Left hindlimb (tissue), 1 donor: ENCODE data around the gene FAM200C.

Experiments
- DNase-seq: peaks from one replicate; pipeline ENCODE4 v3.0.0-alpha.2; 2018

The FAM200C gene

GRCh38 chr5:160366230-160366629, 33.6 kb downstream of the FAM200C start:
- no peak for DNase-seq

DNA sequence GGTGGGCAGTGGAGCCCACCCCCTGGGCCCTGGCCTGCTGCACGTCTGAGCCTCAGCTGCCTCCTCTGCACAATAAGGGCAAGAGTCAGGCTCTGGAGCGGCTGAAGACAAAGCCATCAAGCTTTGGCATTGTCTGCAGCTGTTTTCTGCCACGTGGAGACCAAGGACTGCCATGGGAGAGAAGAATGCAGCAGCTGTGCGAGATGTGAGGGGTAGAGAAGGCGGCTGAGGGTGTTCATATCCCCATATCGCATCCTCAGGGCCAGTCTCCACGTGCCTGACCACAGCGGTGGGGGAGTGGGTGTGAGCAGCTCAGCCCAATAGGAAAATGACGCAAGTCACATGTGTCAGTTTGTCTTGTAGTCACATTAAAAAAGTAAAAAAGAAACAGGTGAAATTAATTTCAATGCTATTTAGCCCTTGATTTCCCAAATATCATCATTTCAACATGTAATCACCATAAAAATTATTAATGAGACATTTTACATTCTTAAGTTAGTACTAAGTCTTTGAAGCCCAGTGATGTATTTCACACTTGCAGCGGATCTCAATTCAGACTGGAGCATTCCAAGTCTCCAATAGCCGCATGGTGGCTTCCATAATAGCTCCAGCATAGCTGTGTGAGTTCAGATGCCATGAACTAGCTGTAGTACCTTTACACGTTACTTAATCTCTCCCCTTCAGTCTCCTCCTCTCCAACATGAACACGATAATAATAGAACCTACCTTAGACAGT, 36.0 kb downstream of the FAM200C start:
- peak; percentile 68 for DNase-seq

- DNase-seq = peak; percentile 70
These were observed 36.6 kb downstream of the FAM200C start for GRCh38 chr5:160363211-160363610.

GRCh38 chr5:160361624-160362228, 38.1 kb downstream of the FAM200C start:
- no peak for DNase-seq

- DNase-seq = no peak
These were observed 39.5 kb downstream of the FAM200C start for GRCh38 chr5:160360310-160360709.

GRCh38 chr5:160359816-160360215, 40.0 kb downstream of the FAM200C start:
- no peak for DNase-seq

DNA sequence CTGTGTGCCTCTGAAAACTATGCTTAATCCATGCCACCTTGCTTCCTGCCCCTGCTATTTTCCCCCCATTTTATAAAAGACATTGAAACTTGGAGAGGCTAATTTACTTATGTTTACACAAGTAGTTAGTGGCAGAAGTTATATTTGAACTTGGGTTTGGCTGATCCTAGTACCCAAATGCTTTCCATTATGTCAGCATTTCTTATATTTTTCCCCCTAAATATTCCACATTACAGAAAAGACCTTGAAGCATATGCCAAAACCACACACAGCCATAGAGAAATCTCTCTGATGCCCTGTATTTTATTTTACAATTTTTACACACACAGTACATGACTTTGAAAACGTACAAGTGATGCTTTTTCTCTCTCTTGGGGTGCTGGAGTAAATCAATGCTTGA, 40.6 kb downstream of the FAM200C start:
- DNase-seq = no peak

DNA sequence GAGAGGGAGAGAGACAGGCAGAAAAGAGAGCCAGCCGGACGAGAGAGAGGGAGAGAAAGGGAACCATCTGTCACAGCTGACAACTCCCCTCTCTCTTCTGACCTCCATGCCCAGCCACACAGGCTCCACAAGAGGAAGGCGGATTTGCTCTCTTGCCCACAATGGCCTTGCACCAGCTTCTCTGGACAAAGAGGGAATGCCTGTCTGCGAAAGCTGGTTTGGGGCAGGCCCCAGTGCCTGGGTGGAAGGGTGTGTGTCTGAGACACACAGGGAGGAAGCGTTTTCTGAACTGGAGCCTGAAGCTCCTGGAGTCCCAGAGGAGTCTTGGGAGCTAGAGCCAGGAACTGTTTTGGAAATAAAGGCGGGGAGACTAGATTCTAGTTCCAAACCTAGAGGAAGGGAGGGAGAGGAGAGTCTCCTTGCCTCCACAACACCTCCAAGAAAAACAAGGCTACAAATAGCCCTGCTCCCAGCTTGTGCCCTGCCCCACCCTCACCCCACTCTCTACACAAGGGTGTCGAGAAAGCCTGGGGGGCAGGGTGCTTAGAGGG, 41.9 kb downstream of the FAM200C start:
- DNase-seq = peak; percentile 83

GRCh38 chr5:160357394-160357793, 42.5 kb downstream of the FAM200C start:
- no peak for DNase-seq

DNA sequence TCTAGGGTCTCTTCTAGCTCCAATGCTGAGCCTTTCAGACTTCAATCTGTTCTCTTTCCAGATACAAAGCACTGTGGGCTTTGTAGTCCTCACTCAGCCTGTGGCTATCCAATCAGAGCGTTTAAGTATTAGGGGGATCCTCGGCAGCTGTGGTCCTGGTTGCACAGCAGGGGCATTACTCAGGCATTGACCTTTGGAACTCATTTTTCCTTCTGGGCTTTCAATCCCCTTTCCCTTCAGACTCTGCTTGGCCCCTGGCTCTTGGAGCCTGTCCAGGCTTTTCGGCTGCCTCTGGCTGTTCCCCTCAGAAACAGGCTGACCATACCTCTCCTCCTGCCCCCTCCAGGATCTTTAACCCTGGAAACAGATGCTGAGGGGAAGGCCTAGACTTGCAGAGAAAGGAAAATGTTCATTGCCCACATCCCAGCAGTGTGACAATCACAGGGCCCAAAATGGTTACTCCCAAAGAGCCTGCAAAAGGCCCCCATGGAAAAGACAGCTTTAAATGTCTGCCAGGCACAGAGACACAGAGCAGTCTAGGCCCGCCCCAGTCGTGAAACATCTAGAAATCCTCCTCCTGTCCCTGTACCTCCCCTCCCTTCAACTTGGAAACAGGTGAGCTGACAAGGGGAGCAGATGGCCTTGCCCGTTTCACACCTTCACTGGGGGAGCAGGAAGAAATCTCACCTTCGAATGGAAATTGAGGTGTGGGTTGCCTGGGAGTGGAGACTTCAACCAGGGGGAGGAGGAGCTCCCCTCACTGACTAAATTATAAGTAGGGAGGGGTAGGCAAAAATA, 43.1 kb downstream of the FAM200C start:
- DNase-seq = no peak

DNA sequence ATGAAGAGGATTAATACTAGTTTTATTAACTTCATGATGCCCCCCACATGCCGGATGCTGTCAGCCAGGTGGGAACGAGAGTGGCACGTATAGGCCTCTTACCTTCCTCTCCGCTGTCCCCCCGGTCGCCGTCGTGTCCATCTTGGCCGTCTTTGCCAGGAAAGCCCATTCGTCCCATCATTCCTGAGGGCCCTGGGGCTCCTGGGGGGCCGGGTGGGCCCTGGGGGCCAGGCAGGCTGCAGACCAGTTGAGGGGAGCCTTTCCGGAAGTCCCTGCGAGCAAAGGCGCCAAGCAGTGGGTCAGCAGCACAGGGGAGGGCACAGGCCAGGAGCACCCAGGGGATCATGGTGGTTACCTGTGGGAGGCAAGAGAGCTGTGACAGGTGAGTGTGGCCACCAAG, 45.2 kb downstream of the FAM200C start:
- DNase-seq = no peak

- peak; percentile 64 for DNase-seq
These were observed 46.5 kb downstream of the FAM200C start for GRCh38 chr5:160353379-160353778.

- no peak for DNase-seq
These were observed 47.5 kb downstream of the FAM200C start for GRCh38 chr5:160352308-160352707.

- DNase-seq = no peak
These were observed 49.9 kb downstream of the FAM200C start for GRCh38 chr5:160349935-160350303.

- DNase-seq = no peak
These were observed 50.5 kb downstream of the FAM200C start for GRCh38 chr5:160349249-160349934.

GRCh38 chr5:160348080-160348479, 51.8 kb downstream of the FAM200C start:
- no peak for DNase-seq

- DNase-seq = peak; percentile 70
These were observed 52.4 kb downstream of the FAM200C start for GRCh38 chr5:160347448-160347847.
